HG02642 (cell line): Measurements from ENCODE around the gene MSANTD3.

Experiments
- ATAC-seq: cut with Tn5 transposase; IDR thresholded peaks from one replicate; pipeline ENCODE4 v1.9.1; 2021; ENCODE audit warnings: mild to moderate bottlenecking; ENCODE audit not compliant: unreplicated experiment, poor library complexity

Gene MSANTD3

GRCh38 chr9:100455470-100455869 lies 28.5 kb downstream of the MSANTD3 start:
- no peak for ATAC-seq

DNA sequence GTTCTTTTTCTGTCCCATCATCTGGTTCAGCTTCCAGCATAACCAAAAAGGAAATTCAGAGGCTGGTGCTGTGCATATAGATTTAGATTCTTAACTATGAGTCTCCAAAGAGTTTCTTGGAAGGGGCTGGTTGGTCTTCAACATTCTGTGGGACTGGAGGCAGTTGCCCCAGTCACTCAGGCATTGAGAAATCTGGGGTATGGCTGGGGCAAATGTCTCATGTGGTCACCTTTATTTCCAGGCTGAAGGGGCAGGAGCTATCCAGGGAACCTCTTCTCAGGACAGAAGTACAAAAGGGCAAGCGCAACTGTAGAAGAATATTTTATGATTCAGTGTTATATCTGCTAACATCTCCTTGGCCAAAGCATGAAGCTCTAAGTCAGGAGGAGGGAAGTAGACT lies 30.6 kb downstream of the MSANTD3 start:
- no peak for ATAC-seq

DNA sequence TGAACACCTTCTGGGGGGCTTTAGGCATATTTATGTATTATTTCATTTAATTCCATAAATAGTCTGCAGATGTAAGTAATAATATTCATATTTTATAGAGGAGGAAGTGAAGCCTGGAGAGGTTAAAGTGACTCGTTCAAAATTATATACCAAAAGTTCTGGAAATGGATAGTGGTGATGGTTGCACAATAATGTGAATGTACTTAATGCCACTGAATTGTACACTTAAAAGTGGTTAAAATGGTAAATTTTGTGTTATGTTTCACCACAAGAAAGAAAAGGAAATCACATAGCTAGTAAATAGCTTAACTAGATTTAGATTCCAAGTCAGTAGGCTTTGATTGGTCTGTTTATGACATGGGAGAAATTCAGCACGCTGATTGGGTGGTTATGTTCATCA lies 33.0 kb downstream of the MSANTD3 start:
- no peak for ATAC-seq

- no peak for ATAC-seq
Observed at GRCh38 chr9:100465274-100465673, 38.3 kb downstream of the MSANTD3 start.

DNA sequence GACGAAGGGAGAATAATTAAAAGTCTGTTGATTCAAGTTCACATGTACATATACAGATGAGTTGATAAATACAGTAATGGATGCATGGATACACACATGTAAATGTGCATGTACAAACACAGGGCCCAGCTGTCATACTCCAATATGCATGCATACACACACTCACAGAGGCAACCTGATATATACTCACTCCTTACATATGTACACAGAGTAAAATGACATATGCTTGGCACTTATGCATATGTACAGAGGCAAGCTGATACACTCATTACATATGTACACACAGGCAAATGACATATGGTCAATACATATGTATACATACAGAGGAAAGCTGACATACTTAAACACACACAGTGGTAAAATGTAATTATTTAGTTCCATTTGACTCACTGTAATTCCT lies 38.8 kb downstream of the MSANTD3 start:
- no peak for ATAC-seq

DNA sequence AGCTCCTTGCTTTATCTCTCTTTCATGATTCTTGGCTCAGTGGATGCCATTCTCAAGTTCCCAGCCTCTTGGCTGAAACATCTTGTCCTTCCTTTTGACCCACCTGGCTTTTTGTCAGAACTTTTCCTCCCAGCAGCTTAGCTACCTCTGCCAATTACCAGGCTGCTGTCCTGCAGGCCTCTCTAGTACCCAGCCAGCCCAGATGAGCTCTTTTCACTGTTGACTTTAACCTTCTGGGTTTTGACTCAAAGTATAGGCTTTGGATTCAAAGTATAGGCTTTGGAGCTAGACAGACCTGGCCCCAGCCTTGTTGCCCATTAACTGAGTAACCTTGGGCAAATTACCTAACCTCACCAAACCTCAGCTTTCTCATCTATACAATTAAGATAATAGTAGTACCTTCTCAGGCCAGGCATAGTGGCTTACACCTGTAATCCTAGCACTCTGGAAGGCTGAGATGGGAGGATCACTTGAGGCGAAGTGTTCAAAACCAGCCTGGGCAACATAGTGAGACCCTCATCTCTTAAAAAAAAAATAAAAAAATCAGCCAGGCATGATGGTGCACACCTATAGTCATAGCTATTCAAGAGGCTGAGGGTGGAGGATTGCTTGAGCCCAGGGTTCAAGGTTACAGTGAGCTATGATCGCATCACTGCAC lies 39.4 kb downstream of the MSANTD3 start:
- ATAC-seq = no peak

DNA sequence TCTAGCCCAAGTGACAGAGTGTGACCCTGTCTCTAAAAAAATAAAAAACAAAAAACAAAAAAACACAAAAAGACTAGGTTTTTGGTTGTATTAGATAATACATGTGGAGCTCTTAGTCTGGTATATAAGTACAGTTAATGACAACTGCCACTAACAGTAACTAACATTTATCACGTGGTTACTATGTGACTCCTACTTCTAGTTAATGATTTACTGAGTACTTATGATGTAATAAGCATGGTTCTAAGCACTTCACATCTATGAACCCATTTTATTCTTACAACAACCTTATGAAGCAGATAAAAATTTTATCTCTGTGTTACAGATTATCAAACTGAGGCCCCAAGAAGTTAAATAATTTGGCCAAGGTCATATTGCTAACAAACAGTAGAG lies 39.9 kb downstream of the MSANTD3 start:
- no peak for ATAC-seq

GRCh38 chr9:100468041-100468440 lies 41.1 kb downstream of the MSANTD3 start:
- ATAC-seq = no peak

DNA sequence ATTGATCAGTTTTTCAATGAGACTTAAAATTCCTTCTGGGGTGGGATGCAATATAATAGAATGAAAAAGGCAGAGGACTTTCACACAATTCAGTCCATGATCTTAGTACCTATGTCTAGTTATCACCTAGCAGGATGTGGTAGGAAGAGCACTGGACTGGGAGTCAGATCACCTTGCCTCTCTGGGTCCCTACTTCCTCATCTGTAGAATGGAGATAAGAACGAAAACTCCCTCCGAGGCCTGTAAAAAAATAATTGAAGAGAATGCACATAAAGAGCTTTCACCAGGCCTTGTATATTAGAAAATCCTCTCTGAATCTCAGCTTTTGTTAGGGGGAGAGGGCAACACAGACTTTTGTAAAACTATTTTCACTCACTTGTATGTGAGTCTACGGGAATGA lies 45.3 kb downstream of the MSANTD3 start:
- ATAC-seq = no peak

DNA sequence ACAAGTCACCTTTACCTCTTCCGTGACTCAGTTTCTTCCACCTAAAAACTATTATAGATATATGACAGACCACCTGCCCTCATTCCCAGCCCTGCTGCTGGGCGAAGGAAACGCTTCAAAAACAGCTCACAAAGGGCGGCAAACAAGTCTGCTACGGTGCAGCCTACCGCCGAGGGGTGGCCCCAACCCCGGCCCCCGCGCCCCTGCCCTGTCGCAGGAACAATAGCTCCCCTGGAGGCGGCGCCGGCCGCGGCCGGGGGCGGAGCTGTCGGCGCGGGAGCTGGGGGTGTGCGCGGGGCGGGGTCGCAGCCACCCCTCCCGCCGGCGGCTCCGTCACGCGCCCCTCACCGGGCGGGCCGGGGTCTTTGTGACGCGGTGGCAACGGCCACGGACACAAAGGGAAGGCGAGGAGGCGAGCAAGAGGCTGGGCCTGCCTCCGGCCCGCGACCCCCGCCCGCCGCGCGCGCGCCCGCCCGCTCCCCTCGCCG lies 45.9 kb downstream of the MSANTD3 start, which contains the start of gene TMEFF1:
Gene TMEFF1, plus strand, starts transcription at position 362 of the 488 bp plus-strand sequence. CDS start 396 bp downstream, outside the sequence.
- ATAC-seq = peak; percentile 66

- ATAC-seq = peak; percentile 60
Observed at GRCh38 chr9:100473276-100474081, 46.5 kb downstream of the MSANTD3 start.

- ATAC-seq = no peak
Observed at GRCh38 chr9:100474082-100474923, 47.4 kb downstream of the MSANTD3 start.

- ATAC-seq = no peak
Observed at GRCh38 chr9:100474924-100475276, 48.0 kb downstream of the MSANTD3 start.

- ATAC-seq = no peak
Observed at GRCh38 chr9:100477241-100477640, 50.3 kb downstream of the MSANTD3 start.

DNA sequence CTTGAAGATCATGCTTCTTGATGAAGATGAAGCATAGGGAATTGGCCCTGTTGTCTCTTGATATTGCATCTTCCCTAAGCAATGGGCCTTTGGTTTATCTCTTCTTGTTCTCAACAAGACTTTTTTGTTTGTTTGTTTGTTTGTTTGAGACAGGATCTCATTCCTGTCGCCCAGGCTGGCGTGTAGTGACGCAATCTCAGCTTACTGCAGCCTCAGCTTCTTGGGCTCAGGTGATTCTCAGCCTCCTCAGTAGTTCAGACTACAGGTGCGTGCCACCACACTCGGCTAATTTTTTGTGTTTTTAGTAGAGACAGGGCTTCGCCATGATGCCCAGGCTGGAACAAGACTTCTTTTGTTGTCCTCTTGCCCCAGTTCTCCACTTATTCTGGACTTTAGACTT lies 51.2 kb downstream of the MSANTD3 start:
- no peak for ATAC-seq

GRCh38 chr9:100479820-100480219 lies 52.9 kb downstream of the MSANTD3 start:
- no peak for ATAC-seq

GRCh38 chr9:100485196-100485595 lies 58.3 kb downstream of the MSANTD3 start:
- ATAC-seq = no peak

- ATAC-seq = no peak
Observed at GRCh38 chr9:100486479-100487176, 59.7 kb downstream of the MSANTD3 start.

- ATAC-seq = no peak
Observed at GRCh38 chr9:100488177-100488576, 61.2 kb downstream of the MSANTD3 start.

- no peak for ATAC-seq
Observed at GRCh38 chr9:100489836-100490235, 62.9 kb downstream of the MSANTD3 start.
